ENCODE data around the gene PCBD1.
"Not testable (repeated sequence)": the region's sequence is repeated elsewhere in the genome, so short reads cannot be mapped to it uniquely, and the experiment has no call there.

Gene PCBD1

DNA sequence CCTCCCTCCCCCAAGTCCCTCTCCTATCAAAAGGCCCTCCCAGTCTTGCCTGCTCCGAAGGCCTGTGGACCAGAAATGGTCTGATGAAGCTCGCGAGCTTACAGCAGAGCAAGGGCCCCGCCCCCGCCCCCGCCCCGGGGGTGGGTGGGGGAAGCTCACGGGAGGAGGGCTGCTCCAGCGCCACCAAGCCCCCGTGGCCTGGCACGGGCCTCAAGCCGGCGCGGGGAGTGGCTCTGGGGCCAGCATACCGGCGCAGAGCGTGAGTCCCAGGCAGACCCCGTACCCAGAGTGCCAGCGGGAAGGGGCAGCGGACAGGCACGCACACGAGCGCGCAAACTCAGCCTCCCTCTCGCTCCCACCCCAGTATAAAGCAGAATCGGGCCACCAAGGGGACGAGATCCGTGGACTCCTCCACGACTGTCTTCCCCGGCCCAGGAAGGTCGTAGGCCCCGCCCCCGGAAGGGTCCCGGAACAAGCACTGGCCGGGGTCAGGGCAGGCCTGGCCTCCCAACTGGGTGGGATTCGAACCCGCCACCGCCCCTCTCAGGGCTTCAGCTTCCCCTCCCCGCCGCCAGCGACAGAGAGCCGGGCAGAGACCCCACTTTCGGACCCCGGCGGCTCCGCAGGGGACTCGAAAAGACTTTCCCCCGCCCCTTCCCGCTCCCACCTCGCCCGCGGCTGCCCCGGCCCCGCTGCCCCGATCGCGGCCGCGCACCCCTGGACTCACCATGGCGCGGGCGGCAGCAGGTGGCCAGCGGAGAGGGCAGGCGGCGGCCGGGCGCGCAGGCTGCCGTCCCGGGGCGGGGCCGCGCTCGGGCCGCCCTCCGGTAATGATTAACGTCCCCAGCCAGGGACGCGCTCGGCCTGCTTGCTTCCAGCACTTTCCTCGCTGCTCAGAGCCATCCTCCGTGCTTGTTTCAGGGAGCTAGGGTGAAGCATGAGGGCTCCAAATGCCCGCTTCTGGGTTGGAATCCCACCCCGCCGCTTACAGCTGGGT, at the start of gene PCBD1:
Gene PCBD1, minus strand, starts transcription at position 762 of the 997 bp plus-strand sequence. Its CDS starts 32 bp downstream, at position 730.
- DNase-seq: peak; percentile 72

DNA sequence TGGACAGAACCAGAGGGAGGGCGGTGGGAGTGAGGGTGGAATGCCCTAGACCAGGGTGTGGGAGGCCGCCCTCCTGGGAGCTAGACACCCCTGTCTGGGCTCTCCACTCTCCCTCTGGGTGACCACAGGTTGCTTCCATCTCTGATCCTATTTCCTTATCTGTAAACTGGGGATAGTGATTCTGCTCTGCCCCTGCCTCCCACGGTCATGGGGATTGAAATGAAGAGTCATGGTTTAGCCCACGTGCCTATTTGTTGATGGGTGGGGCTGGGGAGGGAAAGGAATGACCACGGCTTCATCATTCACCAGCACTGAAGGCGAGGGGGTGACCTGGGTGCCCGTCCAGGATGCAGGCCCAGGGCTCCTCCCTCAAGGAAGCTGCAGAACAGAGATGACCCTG, 49.3 kb upstream of the PCBD1 start:
- no peak for DNase-seq

DNA sequence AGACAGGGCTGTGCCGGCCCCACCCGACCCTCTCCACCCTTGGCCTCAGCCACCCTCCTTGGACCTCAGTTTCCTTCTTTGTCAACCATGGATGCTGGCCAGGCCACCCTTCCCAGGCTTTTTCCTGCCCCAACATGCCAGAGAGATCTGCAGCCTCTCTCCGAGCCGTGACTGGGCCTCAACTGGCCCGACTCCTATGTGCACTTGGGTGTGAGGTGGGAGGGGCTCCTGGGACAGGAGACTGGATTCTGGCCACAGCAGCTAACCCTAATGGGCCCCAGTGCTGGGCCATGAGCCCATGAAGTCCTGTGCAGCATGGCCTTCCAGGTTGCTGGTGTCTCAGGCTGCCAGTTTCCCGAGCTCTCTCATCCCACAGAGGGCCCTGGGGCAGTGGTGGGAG, 47.7 kb upstream of the PCBD1 start:
- DNase-seq: no peak

DNA sequence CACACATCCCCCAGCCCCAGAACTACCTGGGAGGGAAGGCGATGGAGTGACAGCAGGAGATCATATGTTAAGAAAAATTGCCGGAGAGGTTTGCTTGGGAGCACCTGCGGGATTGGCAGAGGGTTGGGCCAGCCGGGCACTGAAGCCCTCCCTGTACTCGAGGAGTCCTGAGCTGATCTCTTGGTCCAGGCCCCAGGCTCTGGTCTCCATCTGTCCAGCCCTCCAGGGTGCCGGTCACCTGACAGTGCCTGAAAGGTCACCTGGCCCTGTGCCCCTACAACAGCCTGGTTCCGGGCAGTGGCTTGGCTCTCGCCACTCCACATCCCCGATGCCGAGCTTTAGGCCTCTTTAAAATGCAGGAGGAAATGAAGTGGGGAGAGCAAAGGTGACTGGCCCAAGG, 47.3 kb upstream of the PCBD1 start:
- no peak for DNase-seq

DNA sequence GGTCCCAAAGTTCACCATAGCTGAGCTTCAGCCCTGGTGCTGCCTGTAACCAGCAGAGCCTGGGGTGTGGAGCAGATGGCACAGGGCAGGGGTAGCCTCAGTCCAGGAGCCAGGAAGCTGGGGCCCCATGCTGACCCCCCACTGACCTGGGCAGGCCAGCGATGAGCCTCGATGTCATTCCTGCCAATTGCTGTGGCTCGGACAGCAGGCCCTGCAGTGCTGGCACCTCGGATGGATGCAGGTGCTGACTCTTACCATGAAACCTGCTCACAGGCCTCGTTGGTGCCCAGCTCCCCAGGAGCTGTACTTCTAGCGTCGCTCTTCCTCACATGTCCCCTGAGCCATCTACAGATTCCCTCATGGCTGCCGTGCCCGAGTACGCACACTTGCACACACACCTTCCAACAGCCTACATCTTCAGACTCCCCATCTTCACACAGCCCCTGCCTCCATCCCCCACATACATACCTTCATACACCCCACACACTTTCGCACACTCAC, 46.8 kb upstream of the PCBD1 start:
- no peak for DNase-seq

DNA sequence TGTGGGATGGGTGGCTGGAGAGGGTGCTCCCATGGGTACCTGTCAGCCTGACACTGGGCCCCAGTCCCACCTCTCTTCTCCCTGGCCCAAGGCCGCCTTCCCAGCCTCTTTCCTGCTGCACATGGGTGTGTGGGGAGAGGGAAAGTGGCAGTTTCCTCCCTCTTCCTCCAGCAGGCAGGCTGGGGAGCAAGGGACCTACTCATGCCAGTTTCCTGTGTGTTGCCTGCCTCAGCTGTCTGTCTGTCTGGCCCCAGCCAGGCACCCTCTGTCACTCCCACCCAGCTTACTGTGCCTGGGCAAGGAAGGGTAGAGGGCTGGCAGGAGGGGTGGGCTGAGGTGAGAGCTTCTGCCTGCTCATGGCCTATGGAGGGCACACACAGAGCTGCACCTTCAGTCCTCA, 46.3 kb upstream of the PCBD1 start:
- DNase-seq: no peak

DNA sequence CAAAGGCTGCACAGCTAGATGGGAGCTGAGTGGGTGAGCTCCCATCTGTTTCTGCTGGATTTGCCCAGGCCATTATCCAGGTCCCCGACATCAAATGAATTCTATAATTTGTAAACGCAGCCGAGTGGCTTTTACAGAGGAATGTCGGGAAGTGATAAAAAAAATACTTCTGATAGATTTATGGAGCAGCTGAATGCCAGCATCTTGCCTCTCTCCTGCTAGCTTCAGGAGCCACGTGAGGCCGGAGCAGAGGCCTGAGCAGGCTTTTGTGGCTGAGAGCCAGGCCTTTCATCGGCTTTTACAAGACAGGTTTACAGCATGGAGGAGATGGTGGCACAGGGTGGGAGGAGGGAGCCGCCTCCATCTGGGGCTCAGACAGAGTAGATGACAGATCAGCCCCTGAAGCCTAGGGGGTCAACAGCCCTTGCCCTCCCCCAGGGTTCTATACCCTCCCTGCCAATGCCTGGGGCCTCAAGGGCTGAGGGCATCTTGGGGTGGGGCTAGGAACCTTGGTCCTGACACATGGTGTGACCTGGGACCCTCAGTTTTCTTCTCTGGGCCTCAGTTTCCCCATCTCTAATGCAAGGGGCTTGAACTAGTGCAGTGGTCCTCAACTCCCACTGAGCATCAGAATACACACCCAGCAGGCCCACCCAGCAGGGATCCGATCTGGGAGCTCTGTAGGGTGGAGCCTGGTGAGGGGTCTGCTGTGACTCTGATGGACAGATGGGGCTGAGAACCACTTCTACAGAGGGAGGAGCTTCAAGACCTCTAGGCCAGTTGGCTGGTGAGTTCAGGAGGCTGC, 44.2 kb upstream of the PCBD1 start:
- no peak for DNase-seq

DNA sequence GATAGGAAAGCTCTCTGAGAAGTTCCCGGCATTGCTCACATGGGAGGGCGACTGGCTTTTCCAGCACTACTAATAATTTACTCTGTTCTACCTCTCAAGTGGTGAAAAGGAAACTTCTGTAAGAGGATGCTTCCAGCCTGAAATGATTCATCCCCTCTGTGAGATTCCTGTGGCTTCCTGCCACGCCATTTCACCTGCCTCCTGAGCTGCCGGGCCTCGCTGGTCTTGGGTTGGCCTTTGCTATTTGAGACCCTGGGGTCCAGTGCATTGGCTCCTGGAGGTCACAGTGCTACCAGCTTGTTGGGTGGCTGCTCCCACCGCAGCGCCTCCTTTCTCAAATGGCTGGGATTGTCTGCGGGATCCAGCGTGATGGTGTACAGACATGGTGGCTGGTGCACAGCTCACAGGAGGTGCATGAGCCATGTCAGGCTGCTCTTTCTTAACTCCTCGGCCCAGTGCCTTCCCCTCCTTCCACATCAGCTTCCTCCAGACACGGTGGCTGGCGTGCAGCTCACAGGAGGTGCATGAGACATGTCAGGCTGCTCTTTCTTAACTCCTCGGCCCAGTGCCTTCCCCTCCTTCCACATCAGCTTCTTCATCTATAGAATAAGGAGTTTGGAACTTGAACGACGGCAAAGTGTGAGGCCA, 42.9 kb upstream of the PCBD1 start:
- no peak for DNase-seq

DNA sequence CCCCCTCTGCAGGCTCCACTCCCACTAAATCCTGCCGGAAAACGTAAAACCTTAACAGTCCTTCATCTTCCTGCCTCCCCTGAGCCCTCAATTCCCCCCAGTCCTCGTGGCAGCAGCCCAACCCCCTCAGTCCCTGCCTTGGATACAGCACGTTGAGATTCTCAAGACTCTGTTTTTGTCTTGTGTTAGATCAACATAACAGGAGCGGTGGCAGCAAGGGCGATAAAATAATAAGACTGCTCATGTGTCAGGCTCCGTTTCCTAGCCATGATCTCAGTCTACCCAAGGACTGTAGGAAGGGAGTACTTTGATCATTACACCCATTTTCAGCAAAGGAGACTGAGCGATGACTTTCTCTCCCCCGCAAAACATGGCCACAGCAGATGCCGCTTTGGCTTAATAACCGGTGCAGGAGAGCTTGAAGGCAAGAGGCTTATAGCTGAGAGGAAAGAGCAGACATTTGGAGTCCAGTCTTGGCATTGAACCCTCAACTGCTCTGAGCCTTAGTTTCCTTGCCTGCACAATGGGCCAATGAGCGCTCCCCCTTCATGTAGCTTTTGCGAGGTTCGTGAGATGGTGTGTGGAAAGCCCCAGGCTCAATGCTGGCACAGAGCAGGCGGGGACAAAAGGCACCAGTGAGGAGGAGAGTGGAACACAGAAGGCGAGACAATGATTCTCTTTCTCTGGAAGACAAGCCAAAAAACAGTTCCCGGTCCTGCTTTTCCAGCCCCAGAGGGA, 42.1 kb upstream of the PCBD1 start:
- DNase-seq: no peak

DNA sequence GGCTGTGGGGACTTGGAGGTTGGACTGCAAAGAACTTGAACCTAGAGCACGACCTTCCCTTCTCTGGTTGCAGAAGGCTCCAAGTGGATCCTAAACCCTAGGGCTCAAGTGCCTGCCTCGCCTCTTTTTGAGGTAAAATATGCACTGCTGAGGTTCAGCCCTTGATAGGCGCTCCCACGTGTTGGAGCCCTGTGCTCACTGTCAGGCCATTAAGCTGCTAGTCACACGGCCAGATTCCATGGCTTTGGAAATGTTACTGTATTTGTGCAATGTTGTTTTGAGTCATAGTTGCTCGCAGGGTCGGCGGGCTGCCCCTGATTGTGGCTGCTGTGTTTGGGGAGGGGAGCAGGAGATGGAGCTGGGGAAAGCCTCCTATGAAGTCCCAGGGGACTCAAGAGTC, 39.8 kb upstream of the PCBD1 start:
- no peak for DNase-seq

DNA sequence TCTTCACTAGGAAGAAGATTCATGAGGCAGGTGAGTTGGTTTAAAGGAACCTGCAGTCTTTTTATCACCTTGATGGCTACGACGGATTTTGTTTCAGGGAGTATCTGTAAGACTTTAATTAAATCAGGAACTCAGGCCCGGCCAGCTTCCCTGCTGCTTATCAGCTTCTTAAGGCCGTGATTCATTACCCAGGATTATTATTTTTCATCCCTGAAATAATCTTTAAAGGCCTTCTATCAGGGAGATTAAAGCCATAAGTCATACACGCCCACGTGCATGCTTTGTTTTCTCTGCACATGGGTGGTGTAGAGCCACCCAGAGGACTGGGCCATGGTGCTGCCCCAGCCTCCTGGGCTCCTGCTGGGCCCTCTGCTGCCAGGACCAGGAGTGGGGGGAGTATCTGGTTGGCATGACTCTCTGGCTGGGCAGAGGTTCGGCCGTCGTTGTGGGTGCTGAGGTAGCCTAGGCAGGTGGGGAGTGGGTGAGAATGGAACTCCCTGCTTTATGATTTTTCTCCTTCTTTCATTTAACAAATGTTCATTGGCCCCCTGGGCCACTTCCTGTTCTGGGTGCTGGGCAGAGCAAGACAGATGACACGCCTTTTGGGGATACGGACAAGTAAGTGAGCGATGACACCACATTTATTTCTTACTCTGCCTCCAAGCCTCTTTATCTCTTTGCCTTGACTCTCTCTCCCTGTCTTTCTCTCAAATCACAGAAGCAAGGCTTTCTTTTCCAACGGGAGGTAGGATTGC, 39.0 kb upstream of the PCBD1 start:
- DNase-seq: no peak

DNA sequence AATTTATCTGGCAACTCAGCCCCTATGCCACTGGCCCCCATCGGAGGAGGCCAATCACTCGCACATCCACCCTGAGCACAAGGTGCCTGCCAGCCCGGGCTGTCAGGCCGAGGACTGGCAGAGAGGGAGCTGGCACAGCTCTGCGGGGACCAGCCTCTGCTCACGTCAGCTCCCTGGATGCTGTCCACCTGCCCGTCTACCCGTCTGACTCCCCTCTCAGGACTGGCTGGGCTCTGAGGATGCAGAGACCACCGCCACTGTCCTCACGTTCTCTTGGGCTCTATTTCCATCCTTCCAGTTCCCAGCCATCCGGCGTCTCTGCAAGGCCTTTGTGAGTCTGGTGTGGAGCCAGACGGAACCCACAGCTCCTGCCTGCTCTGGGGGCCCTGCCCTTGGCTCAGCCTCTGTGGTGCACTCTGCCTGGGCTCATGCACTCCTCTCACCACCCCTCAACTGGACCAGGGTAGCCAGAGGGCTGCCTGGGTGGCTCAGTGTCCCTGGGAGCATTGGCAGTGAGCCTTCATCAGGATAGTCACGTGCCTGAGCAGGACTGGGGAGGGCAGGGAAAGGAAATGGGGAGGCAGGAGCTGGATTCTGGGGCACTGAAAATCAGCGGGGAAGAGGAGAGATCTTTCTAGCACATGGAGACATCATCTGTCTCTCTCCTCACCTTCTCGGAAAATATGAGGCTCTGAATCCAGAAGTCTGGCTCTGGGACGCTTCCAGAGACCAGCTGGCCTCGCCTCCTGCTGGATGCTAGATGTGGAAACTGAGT, 38.0 kb upstream of the PCBD1 start:
- DNase-seq: no peak

DNA sequence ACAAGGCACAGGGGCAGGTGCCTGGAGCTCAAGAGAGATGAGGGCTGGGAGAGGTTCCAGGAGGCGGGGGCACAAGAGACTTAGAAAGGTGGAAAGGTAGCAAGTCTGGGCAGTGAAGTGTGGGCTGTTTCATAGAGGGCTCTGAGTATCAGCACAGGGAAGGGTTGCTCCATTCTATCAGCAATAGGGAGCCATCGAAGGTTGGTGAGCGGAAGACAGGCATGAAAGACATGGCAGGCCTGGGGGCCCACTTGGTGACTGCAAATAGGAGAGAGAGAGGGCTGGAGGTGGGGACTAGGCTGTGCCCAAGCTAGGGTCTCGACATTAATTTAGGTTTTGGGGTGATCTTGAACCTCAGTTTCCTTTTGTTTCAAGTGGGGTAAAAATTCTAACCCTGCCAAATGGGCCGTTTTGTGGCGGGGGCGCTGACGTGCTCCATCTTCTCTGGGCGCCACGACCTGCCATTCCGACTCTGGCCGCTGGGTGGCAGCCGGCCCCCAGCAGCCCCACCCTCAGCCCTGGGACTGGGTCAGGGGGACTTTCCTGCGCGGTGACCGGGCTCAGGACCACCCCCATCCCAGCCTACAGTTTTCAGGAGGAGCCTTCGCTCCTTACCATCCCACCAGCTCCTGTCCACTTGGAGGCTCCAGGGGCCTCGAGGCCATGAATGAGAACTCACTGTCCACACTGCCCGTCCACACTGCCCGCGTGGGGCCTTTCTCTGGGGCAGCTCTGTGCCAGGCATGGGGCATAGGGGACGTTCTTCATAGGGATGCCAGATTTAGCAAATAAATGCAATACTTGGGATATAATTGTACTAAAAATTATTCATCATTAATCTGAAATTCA, 37.2 kb upstream of the PCBD1 start:
- DNase-seq: peak; percentile 28

DNA sequence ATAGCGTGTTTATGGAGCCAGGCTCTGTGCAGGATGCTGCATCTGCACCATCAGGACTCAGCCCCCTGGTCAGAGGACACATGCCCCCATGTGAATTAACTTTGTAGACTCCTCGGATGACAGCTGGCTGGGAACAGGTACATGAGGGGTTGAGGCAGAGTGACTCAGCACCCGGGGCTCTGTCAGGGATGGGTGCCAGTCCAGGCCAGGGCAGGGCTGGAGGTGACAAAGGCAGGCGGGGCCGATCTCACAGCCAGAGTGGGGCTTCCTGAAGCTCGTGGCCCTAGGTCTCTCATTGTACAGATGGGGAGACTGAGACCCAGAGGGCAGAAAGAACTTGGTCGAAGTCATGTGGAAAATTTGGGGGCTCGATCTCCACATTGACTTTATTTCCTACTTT, 35.3 kb upstream of the PCBD1 start:
- no peak for DNase-seq

DNA sequence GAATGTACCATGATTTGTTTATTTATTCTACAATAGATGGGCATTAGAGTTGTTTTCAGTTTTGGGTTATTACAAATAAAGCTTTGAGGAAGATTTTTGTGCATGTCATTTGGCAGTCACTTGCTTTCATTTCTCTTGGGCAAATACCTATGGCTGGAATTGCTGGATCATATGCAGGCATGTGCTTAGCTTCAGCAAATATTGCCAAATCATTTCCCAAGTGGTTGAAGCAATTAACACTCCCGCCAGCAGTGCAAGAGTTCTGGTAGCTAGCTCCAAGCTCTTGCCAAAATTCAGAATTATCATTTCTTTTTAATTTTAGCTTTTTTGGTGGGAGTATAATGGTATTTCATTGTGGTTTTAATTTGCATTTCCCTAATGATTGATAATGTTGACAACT, 32.9 kb upstream of the PCBD1 start:
- no peak for DNase-seq

DNA sequence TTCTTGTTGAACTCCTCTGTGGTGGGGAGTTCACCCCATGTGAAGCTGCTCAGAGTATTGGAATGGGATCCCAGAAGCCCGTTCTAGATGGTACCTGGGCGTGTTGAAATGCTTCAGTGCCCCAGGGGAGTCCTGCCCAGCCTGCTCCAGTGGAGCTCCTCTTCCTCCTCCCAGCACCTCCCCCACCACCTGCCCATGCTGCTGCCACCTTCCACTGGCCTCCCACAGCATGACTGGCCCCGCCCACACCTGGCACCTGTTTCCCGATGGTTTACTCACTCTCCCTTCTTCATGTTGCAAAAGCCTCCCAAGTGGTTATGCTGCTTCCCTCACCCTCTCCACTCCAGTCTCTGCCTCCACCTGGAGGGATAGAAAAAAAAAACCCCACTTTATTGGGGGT, 32.2 kb upstream of the PCBD1 start:
- no peak for DNase-seq

DNA sequence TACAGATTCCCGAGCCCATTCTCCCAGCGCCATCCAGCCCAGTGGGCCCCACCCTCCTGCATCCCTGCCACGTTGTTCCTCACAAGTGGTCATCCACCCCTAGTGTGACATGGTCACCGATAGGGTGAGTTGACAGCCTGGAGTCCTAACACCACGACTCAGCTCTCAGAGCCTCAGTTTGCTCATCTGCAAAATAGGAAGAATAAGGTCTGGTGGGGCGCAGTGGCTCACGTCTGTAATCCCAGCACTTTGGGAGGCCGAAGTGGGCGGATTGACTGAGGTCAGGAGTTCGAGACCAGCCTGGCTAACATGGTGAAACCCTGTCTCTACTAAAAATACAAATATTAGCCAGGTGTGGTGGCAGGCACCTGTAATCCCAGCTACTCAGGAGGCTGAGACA, 31.5 kb upstream of the PCBD1 start:
- not testable (repeated sequence) for DNase-seq

DNA sequence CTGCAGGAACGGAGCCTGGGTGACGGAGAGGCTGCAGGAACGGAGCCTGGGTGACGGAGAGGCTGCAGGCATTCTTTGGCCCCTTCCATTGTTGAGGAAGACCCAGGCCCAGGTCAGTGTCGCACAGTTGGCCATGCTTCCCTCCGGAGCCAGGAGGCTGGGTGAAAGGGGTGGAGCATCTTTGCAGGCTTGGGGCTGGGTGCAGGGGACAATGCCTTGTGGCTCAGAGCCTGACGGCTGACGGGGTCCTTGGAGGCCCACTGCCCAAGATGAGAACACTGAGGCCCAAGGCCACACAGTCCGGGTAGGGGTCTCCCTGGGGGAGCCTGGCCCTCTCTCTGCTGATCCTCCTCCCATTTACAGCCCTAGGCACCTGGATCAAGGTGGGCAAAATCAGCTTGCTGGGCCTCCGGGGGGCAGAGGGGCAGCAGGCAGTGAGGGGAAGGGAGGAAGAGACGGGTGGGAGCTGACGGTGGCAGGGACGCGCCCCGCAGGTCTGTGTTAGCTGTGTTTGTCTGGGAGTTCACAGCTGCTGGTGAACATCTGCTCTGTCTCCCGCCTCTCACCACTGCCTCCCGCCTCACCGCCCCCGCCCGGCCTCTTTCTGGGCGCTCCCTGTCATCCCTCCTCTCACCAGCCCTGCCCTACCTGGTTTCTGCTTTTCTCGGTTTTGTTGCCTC, 30.6 kb upstream of the PCBD1 start:
- no peak for DNase-seq

DNA sequence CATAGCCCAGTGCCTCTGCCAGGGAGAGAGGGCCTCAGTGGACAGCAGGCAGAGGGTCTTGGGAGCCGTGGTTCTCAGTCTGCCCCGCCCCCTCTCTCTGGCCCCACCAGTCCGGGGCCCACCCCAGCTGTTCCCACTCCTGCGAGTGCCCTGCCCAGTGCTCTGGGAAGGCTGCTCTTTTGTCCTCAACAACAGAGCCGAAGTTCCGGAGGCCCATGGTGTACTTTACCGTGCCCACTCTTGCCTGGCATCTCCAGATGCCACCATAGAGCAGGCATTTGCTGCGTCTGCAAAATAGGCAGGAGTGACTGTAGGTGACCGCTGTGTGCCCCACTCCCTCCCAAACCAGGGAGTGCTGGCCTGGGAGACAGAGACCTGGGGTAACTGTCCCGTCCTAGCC, 29.3 kb upstream of the PCBD1 start:
- no peak for DNase-seq
